Uterus (tissue), 4 donors: Measurements from ENCODE around the gene UNCX. TPM values are rescaled to one million over a fixed set of nuclear protein-coding genes. Genes with fewer than 3 reads are reported as not detected.

Experiments
- DNase-seq, 2 donors: peaks; one replicate each; pipeline ENCODE4 v3.0.0-alpha.2; 2019 to 2020
- H3K27ac ChIP-seq, 2 donors: fragments of 200-600 bp; sonication (generic); 1 replicate in 1 of 2; 2 replicates in 1 of 2; pipeline ENCODE4 v1.5.1; 2016 to 2018
- H3K27me3 ChIP-seq, 2 donors: fragments of 200-600 bp; sonication (generic); one replicate each; pipeline ENCODE4 v1.5.1; 2018 to 2019; ENCODE audit warnings: control low read depth in 1 of 2
- H3K36me3 ChIP-seq, 2 donors: fragments of 200-600 bp; sonication (generic); one replicate each; pipeline ENCODE4 v1.5.1; 2019; ENCODE audit warnings: control low read depth in 1 of 2
- H3K4me1 ChIP-seq, 2 donors: fragments of 200-600 bp; sonication (generic); one replicate each; pipeline ENCODE4 v1.5.1; 2018 to 2019; ENCODE audit warnings: control low read depth in 1 of 2
- H3K4me3 ChIP-seq, 2 donors: fragments of 200-600 bp; sonication (generic); 1 replicate in 1 of 2; 2 replicates in 1 of 2; pipeline ENCODE4 v1.5.1; 2018 to 2019; ENCODE audit warnings: mild to moderate bottlenecking in 1 of 2
- H3K9me3 ChIP-seq, 2 donors: fragments of 200-600 bp; sonication (generic); one replicate each; pipeline ENCODE4 v1.5.1; 2019; ENCODE audit warnings: control low read depth in 1 of 2
- CTCF ChIP-seq, 4 experiments: fragments of 200-600 bp in 2 of 4; fragments of 450-650 bp in 2 of 4; sonication (generic) in 2 of 4; IDR thresholded peaks; one replicate each; pipeline ENCODE4 v1.5.1; 2016 to 2019; ENCODE audit warnings: antibody characterized with exemption in 4 of 4, mild to moderate bottlenecking in 2 of 4, moderate library complexity in 1 of 4
- POLR2A ChIP-seq, 2 donors: fragments of 450-650 bp; IDR thresholded peaks; one replicate each; pipeline ENCODE4 v1.6.1; 2016; ENCODE audit warnings: antibody characterized with exemption in 2 of 2, mild to moderate bottlenecking in 1 of 2, moderate library complexity in 1 of 2
- intact Hi-C: fragments of 100-400 bp; cut with DNase I; formaldehyde crosslinking; loops from one replicate; pipeline ENCODE4 v1.15.1; 2023; ENCODE audit warnings: low total_unique reads
- total RNA-seq, 4 donors: library from RNA; depleted of rRNA in 3 of 4; stranded (reverse); fragments of >200 nt in 3 of 4; gene quantifications; one replicate each; pipeline versions ENCODE4 v1.1.0 to v1.2.4, GENCODE V29; 2014 to 2023
- donor health status: DM: yes; HTN: yes; CAD: no.

The UNCX gene
- total RNA-seq, 4 donors from 2014 or later = not detected

- intact Hi-C loops = no loop called here
These were observed 30.8 kb downstream of the UNCX start for GRCh38 chr7:1263391-1263951.

GRCh38 chr7:1264345-1265280, 31.9 kb downstream of the UNCX start:
- TF ChIP-seq CTCF (IDR thresholded peaks at IDR 0.05) = no peak
- TF ChIP-seq POLR2A (IDR thresholded peaks at IDR 0.05) = no peak
- Histone ChIP-seq H3K4me3 (no peak overlapping the region), H3K4me1 (no peaks in the 10 kb centered on the region), H3K9me3 (no peaks in the 10 kb centered on the region), H3K36me3 (no peaks in the 10 kb centered on the region), H3K27ac (no peak overlapping the region), H3K27me3 (peaks cover 0 to 20% of the 10 kb centered on the region in 2 donors)
- no peak for DNase-seq
- intact Hi-C loops = no loop called here

More at GRCh38 chr7:1263391-1263951, 30.8 kb downstream of the UNCX start:
- DNase-seq = no peak
- Histone ChIP-seq H3K27me3 (peaks cover 0 to 14% of the 10 kb centered on the region in 2 donors), H3K4me1 (no peaks in the 10 kb centered on the region), H3K36me3 (no peaks in the 10 kb centered on the region), H3K4me3 (no peak overlapping the region), H3K9me3 (no peaks in the 10 kb centered on the region), H3K27ac (no peak overlapping the region)
- TF ChIP-seq POLR2A (IDR thresholded peaks at IDR 0.05) (no peak), CTCF (IDR thresholded peaks at IDR 0.05) (no peak)

- Histone ChIP-seq H3K4me1 (no peaks in the 10 kb centered on the region), H3K36me3 (no peaks in the 10 kb centered on the region), H3K9me3 (no peaks in the 10 kb centered on the region), H3K27ac (no peak overlapping the region), H3K27me3 (peaks cover 0 to 18% of the 10 kb centered on the region in 2 donors), H3K4me3 (no peak overlapping the region)
- no peak for DNase-seq
- intact Hi-C loops = no loop called here
- TF ChIP-seq POLR2A (IDR thresholded peaks at IDR 0.05) = no peak
- TF ChIP-seq CTCF (IDR thresholded peaks at IDR 0.05) = no peak
These were observed 34.6 kb downstream of the UNCX start for GRCh38 chr7:1267016-1267900.

- intact Hi-C loops = no loop called here
- DNase-seq = no peak
- Histone ChIP-seq H3K4me3 (no peak overlapping the region), H3K27me3 (peaks cover 0 to 18% of the 10 kb centered on the region in 2 donors), H3K36me3 (no peaks in the 10 kb centered on the region), H3K27ac (no peak overlapping the region), H3K9me3 (no peaks in the 10 kb centered on the region), H3K4me1 (no peaks in the 10 kb centered on the region)
- TF ChIP-seq CTCF (IDR thresholded peaks at IDR 0.05) = no peak
- TF ChIP-seq POLR2A (IDR thresholded peaks at IDR 0.05) = no peak
These were observed 35.6 kb downstream of the UNCX start for GRCh38 chr7:1268076-1268815.
